Stimulated activated CD4-positive, alpha-beta T cell treated with anti-CD3 and anti-CD28 coated beads, TNF-alpha, amount 100 ng/mL, for 1 hour (primary cell): Measurements from ENCODE around the gene GRB10.

ENCODE experiments used
- DNase-seq, 3 donors: peaks; one replicate each; pipeline ENCODE4 v3.0.0-alpha.2; 2020; ENCODE audit warnings: low read depth in 3 of 3, low spot score in 1 of 3

GRB10 gene

DNA sequence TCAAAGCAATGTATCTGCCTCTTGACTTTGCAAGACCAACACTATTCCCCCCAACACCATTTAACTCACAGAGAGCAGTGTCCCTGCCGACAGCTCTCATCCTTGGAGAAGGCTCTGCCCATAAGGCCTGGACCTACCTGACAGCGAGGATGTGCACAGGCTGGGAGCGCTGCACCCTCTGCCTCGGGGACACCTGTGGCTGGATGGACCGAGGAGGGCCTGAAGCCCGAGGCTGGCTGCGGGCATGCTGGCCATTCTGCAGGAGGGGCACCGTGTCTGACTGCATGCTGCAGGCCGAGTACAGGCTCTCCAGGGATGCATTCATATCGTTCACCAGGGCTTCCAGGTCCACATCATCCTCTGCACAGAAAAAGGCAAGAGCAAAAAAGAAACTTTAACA, 108.4 kb downstream of the GRB10 start:
- no peak for DNase-seq

DNA sequence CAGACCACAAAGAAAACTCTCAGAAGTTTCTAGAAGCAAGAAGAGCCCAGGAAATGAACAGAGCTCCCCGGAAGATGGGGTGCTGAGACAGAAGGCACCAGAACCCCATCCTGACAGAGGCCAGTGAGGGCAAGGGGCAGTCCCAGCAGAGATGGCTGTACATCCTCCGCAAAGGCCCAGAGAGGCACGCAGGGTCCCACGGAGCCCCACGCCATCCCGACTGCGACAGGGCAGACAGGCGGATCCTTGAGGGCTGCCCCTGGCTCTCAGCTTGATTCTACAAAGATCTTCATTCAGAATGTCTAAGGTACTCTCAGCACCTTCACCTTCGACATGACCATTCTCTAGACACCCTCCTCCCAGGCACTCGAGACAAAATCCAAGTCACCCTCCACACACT, 109.6 kb downstream of the GRB10 start:
- no peak for DNase-seq

- no peak for DNase-seq
These were observed 110.7 kb downstream of the GRB10 start for GRCh38 chr7:50672045-50672444.

GRCh38 chr7:50671386-50671785, 111.3 kb downstream of the GRB10 start:
- DNase-seq = no peak

DNA sequence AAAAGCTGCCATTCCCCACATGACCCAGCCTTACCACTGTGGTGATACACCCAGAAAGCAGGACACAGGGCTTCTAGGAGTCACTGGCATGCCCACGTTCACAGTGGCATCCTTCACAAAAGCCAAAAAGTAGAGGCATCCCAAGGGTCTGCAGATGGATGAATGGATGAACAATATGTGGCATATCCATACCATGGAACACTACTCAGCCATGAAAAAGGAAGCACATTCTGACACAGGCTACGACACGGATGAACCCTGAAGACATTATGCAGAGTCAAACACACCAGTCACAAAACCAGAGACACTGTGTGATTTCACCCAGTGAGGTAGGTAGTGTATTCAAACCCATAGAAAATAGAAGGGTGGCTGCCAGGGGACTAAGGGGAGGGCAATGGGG, 112.8 kb downstream of the GRB10 start:
- no peak for DNase-seq

DNA sequence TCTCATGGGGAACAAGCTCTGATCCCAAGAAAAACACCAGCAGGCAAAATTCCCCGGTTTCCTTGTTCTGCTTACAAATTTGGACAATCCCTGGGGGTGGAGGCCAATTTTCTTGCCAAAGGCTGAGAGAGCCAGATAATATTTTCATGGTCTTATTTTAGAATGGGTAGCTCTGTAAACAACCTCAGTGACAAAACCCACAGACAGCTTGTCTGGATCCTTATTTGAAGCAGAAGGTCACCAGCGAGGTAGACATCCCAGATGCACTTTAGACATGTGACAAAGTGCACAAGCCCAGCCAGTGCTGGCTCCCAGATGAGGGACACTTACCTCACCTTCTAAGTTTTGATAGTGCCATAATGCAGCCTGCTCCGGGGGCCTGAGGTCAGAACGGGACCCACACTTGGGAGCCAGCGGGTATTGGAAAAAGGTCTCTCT, 114.9 kb downstream of the GRB10 start:
- no peak for DNase-seq

GRCh38 chr7:50667338-50667737, 115.4 kb downstream of the GRB10 start:
- no peak for DNase-seq

GRCh38 chr7:50666124-50666496, 116.6 kb downstream of the GRB10 start:
- DNase-seq = no peak

- DNase-seq = no peak
These were observed 117.1 kb downstream of the GRB10 start for GRCh38 chr7:50665403-50666123.

GRCh38 chr7:50664937-50665336, 117.8 kb downstream of the GRB10 start:
- DNase-seq = no peak

GRCh38 chr7:50664461-50664922, 118.2 kb downstream of the GRB10 start:
- DNase-seq = no peak

DNA sequence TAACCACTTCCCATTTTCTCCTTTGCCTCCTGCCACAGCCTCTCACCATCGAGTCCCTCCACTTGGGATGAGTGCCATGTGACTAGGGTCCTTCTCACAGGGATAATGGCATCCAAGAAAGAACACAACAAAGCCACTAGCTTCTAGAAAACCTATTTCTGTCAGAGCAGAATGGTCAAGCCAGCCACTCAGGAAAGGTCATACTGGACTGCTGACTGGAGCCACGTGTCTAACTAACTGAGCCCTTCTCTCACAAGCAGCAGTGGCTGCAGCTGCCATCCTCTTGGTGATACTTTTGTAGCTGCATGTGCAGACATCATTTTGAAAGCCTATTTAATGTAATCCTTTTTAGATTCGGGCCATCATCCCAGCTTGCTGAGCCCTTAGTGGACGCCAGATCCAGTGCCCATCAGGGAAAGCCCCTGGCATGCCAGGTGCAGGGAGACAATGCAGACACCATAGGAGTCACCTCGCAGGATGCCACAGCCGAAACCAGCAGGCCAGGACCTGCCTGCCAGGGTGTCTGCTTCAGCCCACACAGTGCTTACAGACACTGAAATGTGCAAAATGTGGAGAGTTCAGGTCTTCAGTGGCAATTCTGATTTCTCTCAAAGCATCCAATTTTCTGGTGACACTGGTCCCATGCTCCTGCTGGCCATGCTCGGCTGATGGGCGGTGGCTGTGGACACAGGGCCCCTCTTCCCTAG, 119.1 kb downstream of the GRB10 start:
- DNase-seq = no peak

DNA sequence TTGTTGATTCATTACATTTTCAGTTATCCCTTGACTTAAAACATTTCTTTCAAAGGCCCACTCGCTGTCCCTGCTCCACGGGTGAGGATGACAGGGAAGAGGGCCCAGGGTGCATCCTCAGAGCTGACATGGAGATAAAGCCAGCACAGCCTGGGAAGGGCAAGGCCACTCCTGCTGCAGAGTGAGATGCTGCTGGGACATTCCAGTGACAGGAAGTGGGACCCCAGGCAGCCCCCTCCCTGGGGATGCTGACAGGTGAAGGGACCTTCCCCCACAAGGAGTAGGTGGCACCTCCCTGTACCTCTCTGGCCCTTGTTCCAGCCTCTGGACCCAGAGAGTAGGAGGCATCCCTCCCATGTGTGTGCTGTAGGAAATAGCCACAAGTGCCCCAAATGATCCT, 119.7 kb downstream of the GRB10 start:
- no peak for DNase-seq

- DNase-seq = no peak
These were observed 120.5 kb downstream of the GRB10 start for GRCh38 chr7:50662041-50662694.

- no peak for DNase-seq
These were observed 121.2 kb downstream of the GRB10 start for GRCh38 chr7:50661345-50662040.

GRCh38 chr7:50660830-50661175, 121.9 kb downstream of the GRB10 start:
- DNase-seq = no peak

GRCh38 chr7:50660040-50660829, 122.5 kb downstream of the GRB10 start:
- peak in 1 of 3 donors; percentile 29 for DNase-seq

- DNase-seq = no peak
These were observed 123.2 kb downstream of the GRB10 start for GRCh38 chr7:50659329-50659965.

DNA sequence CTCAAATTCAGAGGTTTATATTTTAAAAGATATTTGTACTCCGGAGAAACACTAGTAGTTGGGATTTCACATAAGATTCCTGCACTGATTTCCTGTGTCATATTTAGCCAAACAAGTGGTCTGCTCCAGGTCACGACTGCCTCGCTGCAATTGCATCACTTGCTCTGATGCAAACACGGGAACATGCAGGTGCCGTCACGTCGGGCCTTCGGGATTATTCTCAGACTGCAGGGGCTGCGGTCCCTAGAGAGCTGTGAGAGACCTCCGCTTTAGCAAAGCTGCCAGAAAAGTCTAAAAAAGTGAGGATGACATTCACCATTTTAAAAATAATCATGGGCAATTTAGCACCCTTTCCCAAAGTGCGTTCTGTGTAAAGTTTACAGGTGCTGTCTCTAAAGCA, 124.0 kb downstream of the GRB10 start:
- no peak for DNase-seq

DNA sequence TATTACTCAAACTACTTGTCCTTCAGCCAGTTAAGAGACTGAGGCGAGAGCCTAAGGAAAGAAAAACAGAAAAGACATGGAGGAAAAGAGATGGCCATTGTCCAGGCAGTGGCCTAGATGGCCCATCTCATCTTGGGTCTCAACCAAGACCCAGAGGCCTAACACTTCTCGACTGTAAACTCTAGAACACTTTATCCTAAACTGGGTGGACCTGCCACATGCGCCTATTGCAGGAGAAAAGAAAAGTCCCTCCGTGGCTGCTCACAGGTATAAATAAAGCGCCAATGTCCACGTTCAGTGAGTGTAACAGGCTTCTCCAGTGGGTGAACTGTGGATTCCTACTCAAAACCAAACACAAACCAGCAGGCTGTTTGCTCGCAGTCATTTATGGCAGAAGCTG, 124.8 kb downstream of the GRB10 start:
- DNase-seq = no peak
